Raji (cell line): Measurements from ENCODE around the gene KRTAP5-5.
"Not testable (repeated sequence)": the region's sequence is repeated elsewhere in the genome, so short reads cannot be mapped to it uniquely, and the experiment has no call there.

Experiments
- POLR2A ChIP-seq: IDR thresholded peaks from 2 replicates; pipeline ENCODE4 v1.6.1; 2011; ENCODE audit warnings: low read depth, low read length, control low read depth; ENCODE audit not compliant: insufficient read depth

The KRTAP5-5 gene

GRCh38 chr11:1629326-1630185 lies at the start of gene KRTAP5-5:
Gene KRTAP5-5, plus strand, starts transcription at chr11:1629775. Its CDS starts 66 bp downstream, at chr11:1629841.
- TF ChIP-seq POLR2A, result no peak

GRCh38 chr11:1581976-1582375 lies 47.6 kb upstream of the KRTAP5-5 start:
- no peak for TF ChIP-seq POLR2A

- TF ChIP-seq POLR2A, result not testable (repeated sequence)
These were observed 44.8 kb upstream of the KRTAP5-5 start, which contains the start of gene KRTAP5-1 for GRCh38 chr11:1584661-1585370. Gene KRTAP5-1, minus strand, starts transcription at chr11:1585283. Its CDS starts 34 bp downstream, at chr11:1585249.

- no peak for TF ChIP-seq POLR2A
These were observed 42.9 kb upstream of the KRTAP5-5 start for GRCh38 chr11:1586699-1587098.

GRCh38 chr11:1589996-1590395 lies 39.6 kb upstream of the KRTAP5-5 start:
- no peak for TF ChIP-seq POLR2A

GRCh38 chr11:1592628-1593027 lies 36.9 kb upstream of the KRTAP5-5 start:
- no peak for TF ChIP-seq POLR2A

GRCh38 chr11:1597331-1597993 lies 32.1 kb upstream of the KRTAP5-5 start:
- no peak for TF ChIP-seq POLR2A

- no peak for TF ChIP-seq POLR2A
These were observed 31.6 kb upstream of the KRTAP5-5 start, which contains the start of gene KRTAP5-2 for GRCh38 chr11:1597994-1598380. Gene KRTAP5-2, minus strand, starts transcription at chr11:1598294. Its CDS starts 44 bp downstream, at chr11:1598250.

GRCh38 chr11:1598816-1599215 lies 30.8 kb upstream of the KRTAP5-5 start:
- TF ChIP-seq POLR2A, result no peak

- no peak for TF ChIP-seq POLR2A
These were observed 28.9 kb upstream of the KRTAP5-5 start for GRCh38 chr11:1600626-1601025.

GRCh38 chr11:1603629-1604028 lies 25.9 kb upstream of the KRTAP5-5 start:
- no peak for TF ChIP-seq POLR2A

- TF ChIP-seq POLR2A, result no peak
These were observed 25.4 kb upstream of the KRTAP5-5 start for GRCh38 chr11:1604181-1604580.

- TF ChIP-seq POLR2A, result no peak
These were observed 24.9 kb upstream of the KRTAP5-5 start for GRCh38 chr11:1604711-1605110.

GRCh38 chr11:1608363-1608762 lies 21.2 kb upstream of the KRTAP5-5 start, which contains the start of gene KRTAP5-3:
Gene KRTAP5-3, minus strand, starts transcription at chr11:1608463. Its CDS starts 78 bp downstream, at chr11:1608385.
- no peak for TF ChIP-seq POLR2A

- no peak for TF ChIP-seq POLR2A
These were observed 11.3 kb upstream of the KRTAP5-5 start for GRCh38 chr11:1618231-1618630.
